ENCODE data around the gene PRICKLE1. TPM values are rescaled to one million over a fixed set of nuclear protein-coding genes. Genes with fewer than 3 reads are reported as not detected.

PRICKLE1 gene
- total and polyA plus RNA-seq, 2 donors (not counting 3 experiments of a cell fraction or from before 2014, with no cell fraction given), result 34.3 to 86.0 TPM

- H3K4me2 ChIP-seq (ENCODE audit: insufficient read depth, low read length), result peak overlapping the region; percentile 74
- TF ChIP-seq CTCF (IDR thresholded peaks at IDR 0.05; ENCODE audit: extremely low read depth in 1 of 2, insufficient read depth in 1 of 2, low read depth in 1 of 2, low read length in 2 of 2) (no peak), EZH2 (IDR thresholded peaks at IDR 0.05; ENCODE audit: borderline replicate concordance, low read depth, low read length, severe bottlenecking) (no peak), MYC (IDR thresholded peaks at IDR 0.05; ENCODE audit: low read depth, low read length) (no peak), FOS (IDR thresholded peaks at IDR 0.05; ENCODE audit: borderline replicate concordance, insufficient read depth, low read length) (peak; percentile 50), GATA2 (IDR thresholded peaks at IDR 0.05; ENCODE audit: insufficient read depth, insufficient read length, low read depth, low read length) (peak; percentile 32), POLR2A (IDR thresholded peaks at IDR 0.05; ENCODE audit: low read depth, low read length) (no peak), POLR2AphosphoS5 (IDR thresholded peaks at IDR 0.05; ENCODE audit: insufficient read depth, low read depth, low read length) (peak; percentile 70), JUN (IDR thresholded peaks at IDR 0.05; ENCODE audit: borderline replicate concordance, insufficient read depth, insufficient read length, low read depth) (peak; percentile 75), MAX (IDR thresholded peaks at IDR 0.05; ENCODE audit: insufficient read depth, insufficient read length) (no peak)
- ChIA-PET POLR2A (interaction anchor here (0.7 to 2.7 kb wide), 5 partner anchors 39 to 856 kb away, joined by 3 to 7 read pairs (median 5); no protein-coding TSS in a partner anchor), CTCF (interaction anchor here (0.6 to 4.8 kb wide), 29 partner anchors 10 to 855 kb away, joined by 3 to 101 read pairs (median 5); no protein-coding TSS in a partner anchor)
- H3K9me3 ChIP-seq (replicated peaks; ENCODE audit: control insufficient read depth, insufficient read depth, low read length), result no peaks in the 10 kb centered on the region
- no peaks in the 10 kb centered on the region for H3K36me3 ChIP-seq (ENCODE audit: control insufficient read depth in 2 of 2, extremely low read depth in 1 of 2, insufficient read depth in 2 of 2, low read length in 2 of 2)
- DNase-seq (ENCODE audit: low read depth, low spot score), result peak; percentile 96
- no peaks in the 10 kb centered on the region for H4K20me1 ChIP-seq (replicated peaks; ENCODE audit: control insufficient read depth, extremely low read depth, insufficient read depth, low read length)
- H2AFZ ChIP-seq (ENCODE audit: low read depth, low read length), result no peak overlapping the region
- H3K4me1 ChIP-seq (ENCODE audit: control insufficient read depth, extremely low read depth, insufficient read depth, low read length), result peaks cover 54% of the 10 kb centered on the region
- intact Hi-C loops (cut with micrococcal nuclease), result loop anchor here (1.0 to 10.0 kb wide), 11 partner anchors 87 to 1220 kb away; no protein-coding TSS in a partner anchor
- no peaks in the 10 kb centered on the region for H3K9me1 ChIP-seq (replicated peaks; ENCODE audit: control insufficient read depth, extremely low read depth, insufficient read depth, low read length)
- dilution Hi-C loops (cut with MboI; ENCODE audit: extremely low pct_ligation_motif_present, low sequenced_read_pairs), result no loop called here
- BruUV-seq (replicated peaks), result TSS peak; percentile 90
- peak overlapping the region; percentile 97 for H3K9ac ChIP-seq (replicated peaks; ENCODE audit: extremely low read depth, insufficient read depth, low read length)
- H3K27ac ChIP-seq (ENCODE audit: insufficient read depth, low read depth, low read length), result peak overlapping the region; percentile 96
- peak; percentile 89 for FAIRE-seq
- H3K4me3 ChIP-seq (replicated peaks in 1 of 3; ENCODE audit: insufficient read depth in 1 of 3, low read depth in 1 of 3, low read length in 3 of 3), result peak overlapping the region; percentile 2 to 59 (median 59)
- H3K79me2 ChIP-seq (ENCODE audit: control insufficient read depth, insufficient read depth, low read length), result peaks cover 78% of the 10 kb centered on the region
- H3K27me3 ChIP-seq (ENCODE audit: control insufficient read depth in 2 of 2, insufficient read depth in 2 of 2, low read length in 2 of 2), result no peaks in the 10 kb centered on the region
Observed at GRCh38 chr12:42482041-42482747, 107.4 kb downstream of the PRICKLE1 start.

Measured in endothelial cell of umbilical vein (primary cell).